Adrenal gland (tissue), 5 donors: Measurements from ENCODE around the gene SCAI.

ENCODE experiments used
- CTCF ChIP-seq, 6 experiments: fragments of 450-650 bp in 4 of 6; fragments of 200-600 bp in 2 of 6; sonication (generic) in 1 of 6; IDR thresholded peaks; 1 replicate in 5 of 6; 2 replicates in 1 of 6; pipeline versions ENCODE4 v1.5.1 to v1.8.0; 2016 to 2021; ENCODE audit warnings: antibody characterized with exemption in 6 of 6, mild to moderate bottlenecking in 2 of 6, moderate library complexity in 1 of 6
- POLR2A ChIP-seq, 2 donors: fragments of 450-650 bp; IDR thresholded peaks; one replicate each; pipeline ENCODE4 v1.6.1; 2017; ENCODE audit warnings: antibody characterized with exemption in 2 of 2, mild to moderate bottlenecking in 2 of 2, moderate library complexity in 1 of 2
- donor health status: DM: no; HTN: no; CAD: no.

- no peak for TF ChIP-seq CTCF (IDR thresholded peaks at IDR 0.05)
- TF ChIP-seq POLR2A (IDR thresholded peaks at IDR 0.05): no peak
These were observed 13.2 kb upstream of the SCAI start for GRCh38 chr9:125156551-125156950.
